GM12865 (cell line): ENCODE measurements around the gene SMIM35.

Source experiments
- DNase-seq: peaks from one replicate; pipeline ENCODE4 v3.0.0; 2010; ENCODE audit warnings: low read depth
- H3K4me3 ChIP-seq: 2 replicates; pipeline ENCODE4 v1.5.1; 2011; ENCODE audit warnings: mild to moderate bottlenecking, low read depth, low read length, control low read depth
- TF ChIP-seq, protein P1 (sequence below): IDR thresholded peaks from 2 replicates; pipeline ENCODE4 v1.5.1; 2011; ENCODE audit warnings: low read length, control low read depth, low read depth, inconsistent platforms; ENCODE audit not compliant: insufficient read depth; ENCODE audit errors: missing control alignments

The SMIM35 gene

DNA sequence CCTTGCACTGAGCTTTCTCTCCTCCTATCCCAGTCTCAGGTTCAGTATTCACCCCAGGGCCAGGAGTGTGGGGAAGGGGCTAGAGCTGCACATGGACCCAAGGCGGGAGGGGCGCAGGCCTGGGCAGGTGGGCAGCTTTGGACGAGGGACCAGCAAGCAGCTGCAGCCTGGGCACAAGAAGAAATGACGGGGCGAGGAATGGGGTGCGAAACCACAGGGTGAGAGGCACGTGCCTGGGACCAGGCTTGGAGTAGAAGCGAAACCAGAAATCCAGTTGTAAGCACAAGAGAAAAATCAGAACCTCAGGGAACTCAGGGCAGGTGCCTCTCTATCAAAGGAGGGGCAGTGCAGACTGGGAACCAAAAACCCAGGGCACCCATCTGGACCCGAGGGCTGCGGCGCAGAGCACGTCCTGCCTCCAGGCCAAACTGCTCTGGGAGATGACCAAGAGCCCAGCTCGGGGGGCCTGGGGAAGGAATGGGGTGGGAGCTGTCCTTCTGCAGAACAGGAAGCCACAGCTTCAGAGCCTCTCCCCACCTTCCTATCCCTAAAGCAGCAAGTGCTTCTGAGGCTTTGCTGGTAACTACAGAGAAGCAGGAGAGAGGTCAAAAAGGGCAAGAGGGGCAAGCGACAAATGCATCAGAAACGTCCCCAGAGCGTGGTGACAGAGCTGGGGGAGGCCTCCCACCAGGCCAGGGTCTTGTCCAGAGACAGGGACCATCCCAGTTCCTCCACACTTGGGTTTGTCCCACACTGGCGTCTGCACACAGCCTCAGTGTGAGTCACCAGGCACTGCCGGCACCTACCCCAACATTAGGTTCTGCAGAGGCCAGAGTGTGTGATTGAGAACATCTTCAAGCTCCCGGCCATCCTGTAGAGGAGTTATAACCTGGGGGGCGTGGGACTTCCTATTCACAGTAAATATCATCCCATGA is 28.2 kb downstream of the SMIM35 start:
- H3K4me3 ChIP-seq = no peak overlapping the region
- TF ChIP-seq, protein P1, sequence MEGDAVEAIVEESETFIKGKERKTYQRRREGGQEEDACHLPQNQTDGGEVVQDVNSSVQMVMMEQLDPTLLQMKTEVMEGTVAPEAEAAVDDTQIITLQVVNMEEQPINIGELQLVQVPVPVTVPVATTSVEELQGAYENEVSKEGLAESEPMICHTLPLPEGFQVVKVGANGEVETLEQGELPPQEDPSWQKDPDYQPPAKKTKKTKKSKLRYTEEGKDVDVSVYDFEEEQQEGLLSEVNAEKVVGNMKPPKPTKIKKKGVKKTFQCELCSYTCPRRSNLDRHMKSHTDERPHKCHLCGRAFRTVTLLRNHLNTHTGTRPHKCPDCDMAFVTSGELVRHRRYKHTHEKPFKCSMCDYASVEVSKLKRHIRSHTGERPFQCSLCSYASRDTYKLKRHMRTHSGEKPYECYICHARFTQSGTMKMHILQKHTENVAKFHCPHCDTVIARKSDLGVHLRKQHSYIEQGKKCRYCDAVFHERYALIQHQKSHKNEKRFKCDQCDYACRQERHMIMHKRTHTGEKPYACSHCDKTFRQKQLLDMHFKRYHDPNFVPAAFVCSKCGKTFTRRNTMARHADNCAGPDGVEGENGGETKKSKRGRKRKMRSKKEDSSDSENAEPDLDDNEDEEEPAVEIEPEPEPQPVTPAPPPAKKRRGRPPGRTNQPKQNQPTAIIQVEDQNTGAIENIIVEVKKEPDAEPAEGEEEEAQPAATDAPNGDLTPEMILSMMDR = no peak
- no peak for DNase-seq

DNA sequence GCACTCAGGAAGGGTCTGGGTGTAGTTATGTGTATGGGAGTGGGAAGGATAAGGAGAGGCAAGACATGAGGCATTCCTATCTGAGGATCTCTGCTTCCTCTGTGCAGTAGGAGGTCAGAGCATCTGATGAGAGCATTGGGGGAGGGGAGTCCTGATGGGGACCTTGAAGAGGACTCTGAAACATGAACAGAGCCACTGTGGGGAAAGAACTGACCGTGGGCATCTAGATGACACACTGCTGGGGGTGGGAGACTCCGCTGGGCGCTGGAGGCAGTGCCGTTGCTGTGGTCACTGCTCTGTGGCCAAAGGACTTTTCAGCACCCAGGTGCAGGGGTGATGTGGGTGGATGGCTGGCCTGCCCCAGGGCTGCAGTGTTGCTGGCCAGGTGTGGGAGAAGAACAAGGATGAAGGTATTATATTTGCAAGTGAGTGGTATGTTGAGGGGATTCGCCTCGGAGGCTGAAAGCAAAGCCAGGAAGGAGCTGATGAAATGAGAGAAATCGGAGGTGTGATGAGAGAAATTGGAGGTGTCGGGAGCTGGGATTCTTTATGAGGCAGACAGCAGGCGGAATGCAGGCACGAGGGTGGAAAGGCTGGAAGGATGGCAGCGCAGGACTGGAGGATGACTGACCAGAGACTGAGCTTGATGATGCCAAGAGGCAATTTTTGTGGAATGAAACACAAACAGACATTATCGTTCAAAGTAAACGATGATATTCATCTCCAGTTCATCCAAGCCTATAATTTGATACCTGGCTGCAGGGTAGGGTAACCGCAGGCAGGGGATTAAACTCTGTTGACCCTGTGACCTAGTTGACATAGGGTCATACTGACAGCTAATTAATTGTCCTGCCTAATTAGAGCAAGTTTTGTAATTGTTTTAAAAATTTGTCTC is 29.3 kb downstream of the SMIM35 start:
- no peak overlapping the region for H3K4me3 ChIP-seq
- no peak for DNase-seq
- TF ChIP-seq, protein P1 = no peak

DNA sequence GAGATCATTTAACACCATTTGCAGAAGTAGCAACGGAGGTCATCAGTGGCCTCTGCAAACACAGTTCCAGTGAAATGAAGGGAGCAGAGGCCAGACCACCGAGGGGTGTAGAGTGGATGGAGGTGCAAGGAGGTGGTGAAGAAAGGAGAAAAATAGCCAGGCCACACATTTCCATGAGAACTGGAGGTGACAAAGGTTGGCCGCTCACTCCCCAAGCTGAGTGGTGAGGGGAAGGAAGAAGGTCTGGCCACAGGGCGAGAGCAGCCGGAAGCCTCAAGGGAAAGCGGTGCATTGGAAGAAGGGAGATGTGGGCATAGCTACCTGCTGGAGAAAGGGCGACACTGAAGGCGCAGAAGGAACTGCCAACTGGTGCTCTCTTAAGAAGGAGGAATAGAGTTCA is 30.0 kb downstream of the SMIM35 start:
- no peak overlapping the region for H3K4me3 ChIP-seq
- DNase-seq = no peak
- TF ChIP-seq, protein P1 = no peak

DNA sequence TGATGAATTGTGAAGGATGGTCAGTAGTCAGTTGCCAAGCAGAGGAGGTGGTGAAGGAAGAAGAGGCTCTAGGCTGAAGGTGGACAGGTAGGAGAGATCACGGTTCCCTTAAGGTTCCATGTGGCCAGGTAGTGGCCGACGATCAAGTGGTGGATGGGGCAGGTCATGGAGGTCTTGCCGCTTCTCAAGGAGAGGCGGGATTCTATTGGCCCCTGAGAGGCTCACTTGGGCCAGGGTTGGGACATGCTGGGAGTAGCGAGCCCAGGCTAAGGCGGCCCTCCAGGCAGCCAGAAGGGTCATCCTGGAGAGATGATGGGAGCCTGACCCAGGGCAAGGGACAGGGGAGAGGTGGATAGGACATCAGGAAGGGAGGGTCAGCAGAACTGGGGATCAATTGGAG is 30.8 kb downstream of the SMIM35 start:
- TF ChIP-seq, protein P1 = no peak
- DNase-seq = no peak
- no peak overlapping the region for H3K4me3 ChIP-seq

DNA sequence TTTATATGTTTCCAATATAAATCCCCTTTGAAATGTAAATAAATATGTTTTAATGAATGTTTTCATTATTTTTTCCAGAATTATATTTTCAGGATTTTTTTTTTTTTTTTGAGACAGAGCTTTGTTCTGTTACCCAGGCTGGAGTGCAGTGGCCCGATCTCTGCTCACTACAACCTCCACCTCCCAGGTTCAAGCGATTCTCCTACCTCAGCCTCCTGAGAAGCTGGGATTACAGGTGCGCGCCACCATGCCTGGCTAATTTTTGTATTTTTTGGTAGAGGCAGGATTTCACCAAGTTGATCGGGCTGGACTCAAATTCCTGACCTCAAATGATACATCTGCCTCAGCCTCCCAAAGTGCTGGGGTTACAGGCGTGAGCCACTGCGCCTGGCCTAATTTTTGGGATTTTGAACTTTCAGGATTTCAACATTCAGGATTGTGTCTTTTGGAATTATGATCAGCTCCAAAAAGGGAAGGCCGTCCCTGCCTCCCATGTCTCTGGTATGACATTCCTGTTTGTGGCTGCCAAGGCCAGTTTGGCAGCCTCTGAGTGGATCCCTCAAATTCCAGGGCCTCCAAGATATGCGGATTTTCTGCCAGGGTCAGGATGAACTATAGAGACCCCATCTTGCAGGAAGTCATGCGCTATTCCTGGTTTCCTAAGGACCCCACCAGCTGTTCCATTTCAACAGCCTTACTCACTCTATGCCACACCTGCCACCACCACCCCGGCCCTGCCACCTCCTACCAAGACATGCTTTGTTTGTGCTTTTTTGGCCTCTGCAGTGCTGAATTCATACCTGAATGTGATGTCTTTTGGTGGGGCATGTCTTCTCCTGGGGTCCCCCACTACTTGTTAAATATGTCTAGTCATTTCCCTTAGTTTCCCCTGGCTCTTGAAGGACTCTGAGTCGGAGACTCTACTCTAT is 31.8 kb downstream of the SMIM35 start:
- TF ChIP-seq, protein P1 = no peak
- DNase-seq = no peak
- no peak overlapping the region for H3K4me3 ChIP-seq

DNA sequence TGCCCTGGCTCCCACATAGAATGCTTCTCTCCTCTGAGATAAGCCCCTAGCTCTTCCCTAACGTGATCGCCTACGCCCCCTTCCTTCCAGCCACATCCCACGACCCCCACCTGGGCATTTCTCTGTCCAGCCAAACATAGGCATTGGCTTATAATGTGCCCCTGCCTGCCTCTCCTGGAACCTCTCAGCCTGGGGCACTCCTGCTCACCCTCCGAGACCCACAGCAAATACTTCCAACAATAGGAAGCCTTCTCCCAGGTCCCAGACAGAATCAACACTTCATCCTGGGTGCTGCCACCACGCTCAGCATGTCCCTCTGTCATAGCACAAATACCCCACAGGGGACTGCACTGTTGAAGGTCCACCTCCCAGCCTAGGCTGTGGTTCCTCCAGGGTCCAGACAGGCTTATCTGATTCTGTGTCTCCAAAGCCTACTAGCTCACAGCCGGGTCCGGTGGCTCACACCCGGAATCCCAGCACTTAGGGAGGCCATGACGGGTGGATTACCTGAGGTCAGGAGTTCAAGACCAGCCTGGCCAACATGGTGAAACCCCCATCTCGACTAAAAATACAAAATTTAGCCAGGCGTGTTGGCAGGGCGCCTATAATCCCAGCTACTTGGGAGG is 34.1 kb downstream of the SMIM35 start:
- DNase-seq = no peak
- no peak overlapping the region for H3K4me3 ChIP-seq
- TF ChIP-seq, protein P1 = no peak
